WTC11 (cell line): Measurements from ENCODE around the gene AGPAT3.

Source experiments
- ATF3 ChIP-seq: sonication (generic); formaldehyde crosslinking; conservative IDR thresholded peaks from 2 replicates; pipeline ENCODE4 v1.8.1; 2022; ENCODE audit warnings: mild to moderate bottlenecking, missing genetic modification reagents
- CBFB ChIP-seq: sonication (generic); formaldehyde crosslinking; IDR thresholded peaks from 2 replicates; pipeline ENCODE4 v1.8.1; 2022; ENCODE audit warnings: mild to moderate bottlenecking, low read depth, missing genetic modification reagents
- CTCF ChIP-seq: fragments of 200-600 bp; IDR thresholded peaks from 2 replicates; pipeline ENCODE4 v1.8.0; 2022; ENCODE audit warnings: antibody characterized with exemption
- NFE2L1 ChIP-seq: sonication (generic); formaldehyde crosslinking; IDR thresholded peaks from 2 replicates; pipeline ENCODE4 v1.8.1; 2023; ENCODE audit warnings: missing genetic modification reagents
- ZNF425 ChIP-seq: fragments of 250-450 bp; sonication (Bioruptor Pico); conservative IDR thresholded peaks from 2 replicates; pipeline ENCODE4 v1.9.0; 2021; ENCODE audit warnings: mild to moderate bottlenecking

DNA sequence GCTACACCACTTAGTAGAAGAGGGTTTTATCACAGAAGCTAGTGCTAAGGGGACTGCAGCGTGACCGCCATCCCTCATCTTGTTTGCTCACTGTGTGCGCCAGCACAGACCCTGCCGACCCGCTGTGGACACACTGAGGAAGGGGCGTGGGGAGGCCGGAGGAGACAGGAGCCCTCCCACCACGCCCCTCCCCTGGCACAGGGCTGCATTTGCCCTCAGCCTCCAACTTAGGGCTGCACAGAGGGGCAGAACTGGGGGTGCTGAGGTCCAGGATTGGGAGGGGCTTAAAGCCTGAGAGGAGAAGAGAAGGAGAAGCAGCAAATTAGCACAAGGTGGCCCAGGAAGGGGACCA is 38.4 kb upstream of the AGPAT3 start:
- TF ChIP-seq CBFB (no peak), ATF3 (CRISPR knock-in tag) (no peak), NFE2L1 (no peak), ZNF425 (no peak), CTCF (no peak)
